ENCODE results near the gene CORO2B.

The CORO2B gene

GRCh38 chr15:68557469-68558317, 21.1 kb upstream of the CORO2B start:
- ATAC-seq (replicated peaks; ENCODE audit: extremely low read depth, poor library complexity, severe bottlenecking): no peak
- DNase-seq (ENCODE audit: low spot score in 2 of 2): no peak
- Mint-ChIP-seq H3K36me3 (ENCODE audit: insufficient read depth) (peaks cover 2% of the 10 kb centered on the region), H3K27ac (ENCODE audit: low read depth) (no peak overlapping the region), H3K4me1 (peaks cover 19% of the 10 kb centered on the region), H3K4me3 (no peak overlapping the region), H3K27me3 (peaks cover 99% of the 10 kb centered on the region), H3K9me3 (no peaks in the 10 kb centered on the region)

DNA sequence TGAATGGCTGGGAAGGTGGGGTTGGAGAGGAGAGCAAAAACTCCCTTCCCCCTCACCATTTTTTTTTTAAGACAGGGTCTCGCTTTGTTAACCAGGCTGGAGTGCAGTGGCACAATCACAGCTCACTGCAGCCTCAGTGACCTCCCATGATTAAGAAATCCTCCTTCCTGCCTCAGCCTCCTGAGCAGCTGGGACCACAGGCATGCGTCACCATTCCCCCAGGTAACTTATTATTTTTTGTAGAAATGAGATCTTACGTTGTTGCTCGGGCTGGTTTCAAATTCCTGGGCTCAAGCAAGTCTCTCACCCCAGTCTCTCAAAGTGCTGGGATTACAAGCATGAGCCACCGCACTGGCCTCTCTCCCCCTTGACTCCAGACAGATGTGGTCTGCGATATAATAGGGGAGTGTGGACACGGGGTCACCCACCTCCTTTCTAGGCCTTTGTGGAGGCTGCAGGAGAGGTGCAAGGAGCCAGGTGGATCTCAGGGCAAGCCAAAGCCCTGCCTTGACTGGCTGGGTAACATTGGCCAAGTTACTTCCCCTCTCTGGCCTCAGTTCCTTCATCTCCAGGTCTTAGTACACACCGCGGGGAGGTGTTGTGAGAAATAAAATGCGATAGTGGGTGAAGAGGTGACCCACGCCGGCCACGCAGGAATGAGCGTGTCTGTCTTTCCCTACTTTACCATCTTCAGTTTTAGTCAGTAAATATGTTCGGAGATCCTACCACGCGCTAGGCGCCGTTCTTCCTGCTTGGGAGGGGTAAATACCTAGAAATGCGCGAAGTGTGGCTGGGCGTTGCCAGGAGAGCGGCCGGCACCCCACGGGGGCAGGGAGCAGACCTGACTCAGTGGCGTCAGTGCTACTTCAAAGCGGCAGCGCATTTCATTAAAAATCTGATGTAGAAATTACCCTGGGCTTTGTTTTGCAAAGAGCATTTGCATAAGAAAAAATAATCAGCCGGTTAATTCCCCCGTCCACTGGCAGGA, 20.2 kb upstream of the CORO2B start:
- DNase-seq (ENCODE audit: low spot score in 2 of 2) (no peak), ATAC-seq (replicated peaks; ENCODE audit: extremely low read depth, poor library complexity, severe bottlenecking) (no peak)
- Mint-ChIP-seq H3K4me3 (peak overlapping the region; percentile 75), H3K36me3 (ENCODE audit: insufficient read depth) (peaks cover 2% of the 10 kb centered on the region), H3K4me1 (peaks cover 19% of the 10 kb centered on the region), H3K9me3 (no peaks in the 10 kb centered on the region), H3K27ac (ENCODE audit: low read depth) (no peak overlapping the region), H3K27me3 (peaks cover 97% of the 10 kb centered on the region)

DNA sequence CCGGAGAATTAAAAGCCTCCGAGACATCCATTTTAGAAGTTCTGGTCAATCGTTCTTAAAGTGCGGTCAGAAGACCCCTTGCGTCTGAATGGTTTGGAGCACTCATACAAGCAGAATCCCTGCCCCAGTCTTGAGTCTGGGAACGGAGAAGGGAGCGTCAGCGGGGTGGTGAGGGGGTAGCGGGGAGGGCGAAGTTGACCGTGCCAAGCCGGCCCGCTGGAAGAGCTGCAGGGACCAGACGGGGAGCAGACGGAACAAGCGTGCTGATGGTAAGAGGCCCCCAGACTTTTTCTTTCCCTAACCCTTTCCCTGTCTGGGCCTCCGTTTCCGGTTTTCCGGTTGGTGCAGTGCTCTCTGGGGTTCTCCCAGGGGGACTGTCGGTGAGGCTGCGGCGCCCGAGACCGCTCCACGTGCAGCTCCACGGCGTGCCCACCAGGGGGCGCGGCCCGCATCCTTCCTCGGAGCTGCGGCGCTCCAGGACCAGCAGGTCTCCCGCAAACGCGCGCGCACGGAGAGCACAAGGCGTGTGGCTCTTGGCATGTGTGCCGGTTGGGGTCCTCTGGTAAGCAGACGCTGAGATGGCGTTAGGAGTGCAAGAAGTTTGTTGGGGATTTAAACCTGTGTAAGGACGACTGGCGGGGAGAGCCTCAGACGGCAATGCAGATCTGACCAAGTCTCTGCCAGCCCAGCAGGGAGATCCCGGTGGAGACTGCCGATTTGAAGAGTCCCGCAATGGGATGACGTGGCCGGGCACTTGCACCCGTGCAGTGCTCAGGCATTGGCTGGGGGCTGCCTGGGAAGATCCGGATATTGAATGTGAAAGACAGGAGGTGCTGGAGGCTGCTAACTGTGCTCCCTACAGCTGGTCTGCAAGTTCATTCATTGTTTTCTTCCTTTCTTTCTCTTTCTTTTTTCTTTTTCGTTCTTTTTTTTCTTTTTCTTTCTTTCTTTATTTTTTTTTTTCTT, 19.2 kb upstream of the CORO2B start:
- peak overlapping the region; percentile 75 for H3K4me3 Mint-ChIP-seq
- peaks cover 87% of the 10 kb centered on the region for H3K27me3 Mint-ChIP-seq
- H3K9me3 Mint-ChIP-seq: no peaks in the 10 kb centered on the region
- H3K4me1 Mint-ChIP-seq: peaks cover 19% of the 10 kb centered on the region
- H3K36me3 Mint-ChIP-seq (ENCODE audit: insufficient read depth): peaks cover 2% of the 10 kb centered on the region
- H3K27ac Mint-ChIP-seq (ENCODE audit: low read depth): no peak overlapping the region
- DNase-seq (ENCODE audit: low spot score in 2 of 2) (peak; percentile 46 to 55), ATAC-seq (replicated peaks; ENCODE audit: extremely low read depth, poor library complexity, severe bottlenecking) (peak; percentile 78)

- peaks cover 19% of the 10 kb centered on the region for H3K4me1 Mint-ChIP-seq
- H3K36me3 Mint-ChIP-seq (ENCODE audit: insufficient read depth): peaks cover 2% of the 10 kb centered on the region
- peaks cover 77% of the 10 kb centered on the region for H3K27me3 Mint-ChIP-seq
- H3K4me3 Mint-ChIP-seq: peak overlapping the region; percentile 75
- no peaks in the 10 kb centered on the region for H3K9me3 Mint-ChIP-seq
- DNase-seq (ENCODE audit: low spot score in 2 of 2) (no peak), ATAC-seq (replicated peaks; ENCODE audit: extremely low read depth, poor library complexity, severe bottlenecking) (no peak)
- no peak overlapping the region for H3K27ac Mint-ChIP-seq (ENCODE audit: low read depth)
These were observed 18.2 kb upstream of the CORO2B start for GRCh38 chr15:68560501-68561113.

GRCh38 chr15:68561171-68561900, 17.5 kb upstream of the CORO2B start:
- Mint-ChIP-seq H3K4me1 (peaks cover 19% of the 10 kb centered on the region), H3K9me3 (no peaks in the 10 kb centered on the region), H3K27me3 (peaks cover 70% of the 10 kb centered on the region), H3K27ac (ENCODE audit: low read depth) (no peak overlapping the region), H3K36me3 (ENCODE audit: insufficient read depth) (peaks cover 2% of the 10 kb centered on the region), H3K4me3 (no peak overlapping the region)
- DNase-seq (ENCODE audit: low spot score in 2 of 2): no peak
- ATAC-seq (replicated peaks; ENCODE audit: extremely low read depth, poor library complexity, severe bottlenecking): no peak

GRCh38 chr15:68561901-68562300, 16.9 kb upstream of the CORO2B start:
- Mint-ChIP-seq H3K9me3 (no peaks in the 10 kb centered on the region), H3K4me1 (peaks cover 19% of the 10 kb centered on the region), H3K36me3 (ENCODE audit: insufficient read depth) (peaks cover 2% of the 10 kb centered on the region), H3K4me3 (no peak overlapping the region), H3K27me3 (peaks cover 69% of the 10 kb centered on the region), H3K27ac (ENCODE audit: low read depth) (no peak overlapping the region)
- ATAC-seq (replicated peaks; ENCODE audit: extremely low read depth, poor library complexity, severe bottlenecking) (no peak), DNase-seq (ENCODE audit: low spot score in 2 of 2) (no peak)

DNA sequence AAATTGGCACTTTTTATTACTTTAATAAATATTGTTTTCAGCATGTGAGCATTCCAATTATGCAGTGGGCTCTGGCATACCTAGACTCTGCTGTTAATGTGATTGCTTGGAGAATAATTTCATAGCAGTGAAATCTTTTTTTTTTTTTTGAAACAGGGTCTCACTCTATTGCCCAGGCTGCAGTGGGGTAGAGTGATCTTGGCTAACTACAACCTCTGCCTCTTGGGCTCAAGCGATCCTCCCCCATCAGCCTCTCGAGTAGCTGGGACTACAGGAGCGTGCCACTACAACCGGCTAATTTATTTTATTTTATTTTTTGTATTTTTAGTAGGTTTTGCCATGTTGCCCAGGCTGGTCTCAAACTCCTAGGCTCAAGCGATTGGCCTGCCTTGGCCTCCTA, 14.6 kb upstream of the CORO2B start:
- ATAC-seq (replicated peaks; ENCODE audit: extremely low read depth, poor library complexity, severe bottlenecking): no peak
- Mint-ChIP-seq H3K4me3 (no peak overlapping the region), H3K4me1 (peaks cover 12% of the 10 kb centered on the region), H3K9me3 (no peaks in the 10 kb centered on the region), H3K27me3 (peaks cover 65% of the 10 kb centered on the region), H3K36me3 (ENCODE audit: insufficient read depth) (peaks cover 2% of the 10 kb centered on the region), H3K27ac (ENCODE audit: low read depth) (no peak overlapping the region)
- no peak for DNase-seq (ENCODE audit: low spot score in 2 of 2)

DNA sequence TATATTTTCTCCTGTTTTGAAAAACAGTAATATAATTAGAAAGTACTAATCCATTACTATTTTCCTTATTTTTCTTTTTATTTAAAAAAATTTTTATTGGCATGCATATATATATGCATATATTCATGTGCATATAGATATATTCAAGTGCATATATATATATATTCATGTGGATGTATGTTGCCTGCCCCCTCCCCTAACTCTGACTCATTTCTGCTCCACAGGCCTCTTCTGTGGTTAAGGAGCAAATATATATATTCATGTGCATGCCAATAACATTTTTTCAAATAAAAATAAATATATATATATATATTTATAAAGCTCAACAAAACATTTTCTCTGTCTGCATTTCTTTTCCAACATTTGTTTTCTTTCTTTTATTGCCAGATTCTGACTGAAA, 13.6 kb upstream of the CORO2B start:
- Mint-ChIP-seq H3K27me3 (peaks cover 65% of the 10 kb centered on the region), H3K4me1 (peaks cover 2% of the 10 kb centered on the region), H3K4me3 (no peak overlapping the region), H3K9me3 (no peaks in the 10 kb centered on the region), H3K27ac (ENCODE audit: low read depth) (no peak overlapping the region), H3K36me3 (ENCODE audit: insufficient read depth) (no peaks in the 10 kb centered on the region)
- no peak for ATAC-seq (replicated peaks; ENCODE audit: extremely low read depth, poor library complexity, severe bottlenecking)
- DNase-seq (ENCODE audit: low spot score in 2 of 2): no peak

GRCh38 chr15:68565726-68566125, 13.1 kb upstream of the CORO2B start:
- H3K4me1 Mint-ChIP-seq: no peaks in the 10 kb centered on the region
- peaks cover 65% of the 10 kb centered on the region for H3K27me3 Mint-ChIP-seq
- no peak overlapping the region for H3K4me3 Mint-ChIP-seq
- no peaks in the 10 kb centered on the region for H3K9me3 Mint-ChIP-seq
- H3K36me3 Mint-ChIP-seq (ENCODE audit: insufficient read depth): no peaks in the 10 kb centered on the region
- ATAC-seq (replicated peaks; ENCODE audit: extremely low read depth, poor library complexity, severe bottlenecking): no peak
- H3K27ac Mint-ChIP-seq (ENCODE audit: low read depth): no peak overlapping the region
- DNase-seq (ENCODE audit: low spot score in 2 of 2): no peak

- Mint-ChIP-seq H3K9me3 (no peaks in the 10 kb centered on the region), H3K36me3 (ENCODE audit: insufficient read depth) (no peaks in the 10 kb centered on the region), H3K27me3 (peaks cover 65% of the 10 kb centered on the region), H3K4me3 (no peak overlapping the region), H3K4me1 (no peaks in the 10 kb centered on the region), H3K27ac (ENCODE audit: low read depth) (no peak overlapping the region)
- no peak for DNase-seq (ENCODE audit: low spot score in 2 of 2)
- ATAC-seq (replicated peaks; ENCODE audit: extremely low read depth, poor library complexity, severe bottlenecking): no peak
These were observed 12.3 kb upstream of the CORO2B start for GRCh38 chr15:68566377-68566954.

- ATAC-seq (replicated peaks; ENCODE audit: extremely low read depth, poor library complexity, severe bottlenecking) (no peak), DNase-seq (ENCODE audit: low spot score in 2 of 2) (no peak)
- Mint-ChIP-seq H3K36me3 (ENCODE audit: insufficient read depth) (no peaks in the 10 kb centered on the region), H3K4me3 (no peak overlapping the region), H3K27me3 (peaks cover 65% of the 10 kb centered on the region), H3K4me1 (no peaks in the 10 kb centered on the region), H3K27ac (ENCODE audit: low read depth) (no peak overlapping the region), H3K9me3 (no peaks in the 10 kb centered on the region)
These were observed 11.4 kb upstream of the CORO2B start for GRCh38 chr15:68567345-68567744.
